GM18907 (cell line): ENCODE measurements around the gene BORCS5.

ENCODE experiments used
- ATAC-seq: cut with Tn5 transposase; IDR thresholded peaks from one replicate; pipeline ENCODE4 v1.9.1; 2021; ENCODE audit warnings: mild to moderate bottlenecking, moderate library complexity; ENCODE audit not compliant: unreplicated experiment

The BORCS5 gene

DNA sequence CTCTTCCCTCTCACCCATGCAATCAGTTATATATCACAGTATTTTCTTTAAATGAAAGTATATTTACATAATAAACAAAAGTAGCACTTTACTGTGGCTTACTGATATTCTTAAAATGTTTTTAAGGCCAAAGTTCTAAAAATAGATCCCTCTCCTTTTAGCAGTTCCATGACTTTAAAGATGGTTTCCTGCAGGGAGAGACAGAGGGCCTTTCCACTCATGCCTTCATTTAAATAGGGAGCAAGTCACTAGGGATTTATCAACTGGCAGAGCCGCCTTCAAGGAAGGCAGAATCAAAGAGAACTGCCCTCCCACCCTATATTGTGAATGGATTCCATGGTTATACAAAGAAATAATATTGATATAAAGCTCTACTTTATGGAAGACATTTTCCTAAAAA is 150.2 kb downstream of the BORCS5 start:
- no peak for ATAC-seq

DNA sequence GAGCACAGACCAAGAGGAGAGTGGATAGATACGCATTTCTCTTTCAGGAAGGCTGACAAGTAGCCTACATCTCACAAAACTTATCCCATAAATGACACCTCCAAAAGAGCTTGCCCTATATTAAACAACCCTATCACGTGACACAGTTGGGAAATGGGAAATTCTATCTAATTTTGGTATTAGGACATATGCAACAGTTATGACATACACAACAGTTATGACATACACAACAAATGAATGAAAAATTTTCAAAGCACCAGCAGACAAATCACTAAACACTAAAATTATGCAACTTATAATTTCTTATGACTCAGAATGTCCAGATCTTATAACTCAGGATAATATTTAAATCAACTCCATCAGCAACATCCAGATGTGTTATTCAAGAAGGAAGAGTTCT is 151.7 kb downstream of the BORCS5 start:
- no peak for ATAC-seq

DNA sequence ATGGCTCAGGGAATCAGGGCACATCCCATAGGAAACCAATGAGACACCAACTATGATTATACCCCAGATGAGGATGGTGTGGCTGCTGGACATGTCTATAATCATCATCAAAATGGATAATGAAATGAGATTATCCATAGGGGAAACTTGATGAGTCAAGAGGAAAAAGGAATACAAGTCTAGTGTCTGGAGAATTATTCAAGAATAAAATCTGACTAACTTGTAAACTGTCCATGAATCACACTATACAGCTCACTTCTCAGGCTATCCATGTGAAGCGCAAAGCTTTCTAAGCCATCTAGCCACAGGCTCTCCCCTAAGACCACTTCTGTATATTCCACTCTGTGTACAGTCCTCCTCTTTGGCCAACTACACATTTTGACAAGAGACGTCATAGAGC is 153.3 kb downstream of the BORCS5 start:
- no peak for ATAC-seq

DNA sequence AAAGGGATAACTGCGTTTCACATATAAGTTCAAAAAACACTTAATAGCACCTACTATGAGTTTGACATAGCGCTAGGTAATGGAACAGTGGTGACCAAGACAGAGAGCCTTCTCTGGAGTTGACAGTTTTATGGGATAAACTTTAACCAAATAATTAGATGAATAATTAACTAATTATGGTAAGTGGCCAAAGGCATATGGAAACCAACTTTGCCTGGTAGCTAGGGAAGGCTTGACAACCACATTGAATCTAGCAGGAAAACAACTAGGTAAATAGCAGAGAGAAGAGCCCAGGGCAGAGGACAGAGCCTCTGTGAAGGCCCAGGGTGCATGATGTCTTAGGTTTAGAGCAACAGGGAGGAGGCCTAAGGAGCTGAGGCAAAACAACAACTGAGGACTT is 153.7 kb downstream of the BORCS5 start:
- ATAC-seq: no peak

DNA sequence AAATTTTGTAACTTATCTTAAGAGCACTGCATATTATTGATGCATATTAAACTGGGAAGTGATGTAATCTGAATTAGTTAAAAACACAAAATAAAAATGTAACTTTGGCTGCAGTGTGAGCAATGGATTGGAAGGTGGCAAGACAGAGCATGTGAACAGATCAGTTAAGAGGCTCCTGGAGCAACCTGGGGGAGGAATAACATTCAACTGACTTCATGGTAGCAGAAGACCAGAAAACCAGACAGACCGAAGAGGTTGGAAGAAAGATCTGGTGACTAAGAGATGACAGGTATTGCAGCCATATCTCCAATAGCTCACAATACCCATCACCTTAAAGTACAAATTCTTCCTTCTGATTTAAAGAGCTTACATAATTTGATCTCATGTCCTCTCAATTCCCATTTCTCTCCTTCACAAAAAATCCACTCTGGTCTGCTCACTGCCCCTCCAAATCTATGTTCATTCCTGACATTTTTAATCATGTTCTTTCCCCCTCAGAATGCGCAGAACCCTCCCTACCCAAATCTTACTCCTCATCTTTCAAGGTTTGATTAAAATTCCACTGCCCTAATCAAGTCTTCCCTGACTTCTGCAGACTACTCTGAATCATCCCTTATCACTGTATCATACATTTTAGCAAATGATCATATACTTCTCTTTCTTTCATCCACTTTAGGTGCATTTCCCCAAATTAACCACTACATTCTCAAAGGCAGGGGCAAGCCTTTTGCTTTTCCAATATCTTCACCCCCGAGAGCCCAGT is 154.3 kb downstream of the BORCS5 start:
- no peak for ATAC-seq

DNA sequence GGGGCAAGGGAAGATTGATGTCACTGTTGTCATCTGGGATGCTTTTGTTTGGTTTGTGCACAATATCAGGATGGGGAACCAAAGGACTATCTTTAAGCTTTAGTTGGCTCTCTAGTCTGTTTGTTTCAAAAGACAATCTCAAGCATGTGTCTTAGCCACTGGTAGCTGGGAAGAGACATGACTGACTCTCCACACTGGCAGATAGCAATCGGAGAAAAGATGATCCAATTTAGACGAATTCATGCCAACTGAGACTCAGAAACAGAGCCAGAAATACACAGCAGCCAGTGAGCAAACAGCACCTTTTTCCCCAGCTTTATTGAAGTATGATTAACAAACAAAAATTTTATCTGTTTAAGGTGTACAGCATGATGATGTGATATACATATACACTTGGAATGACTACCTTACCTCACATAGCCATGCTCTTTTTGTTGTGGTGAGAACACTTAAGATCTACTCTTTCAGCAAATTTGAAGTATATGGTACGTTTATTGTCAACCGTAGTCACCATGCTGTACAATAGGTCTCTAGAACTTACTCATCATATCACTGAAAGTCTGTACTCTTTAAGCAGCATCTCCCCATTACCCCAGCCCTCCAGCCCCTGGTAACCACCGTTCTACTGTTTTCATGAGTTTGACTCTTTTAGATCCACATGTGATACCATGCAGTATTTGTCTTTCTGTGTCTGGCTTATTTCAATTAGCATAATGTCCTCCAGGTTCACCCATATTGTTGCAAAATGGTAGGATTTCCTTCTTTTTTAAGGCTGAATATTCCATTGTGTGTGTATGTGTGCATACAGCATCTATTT is 155.2 kb downstream of the BORCS5 start:
- ATAC-seq: no peak

DNA sequence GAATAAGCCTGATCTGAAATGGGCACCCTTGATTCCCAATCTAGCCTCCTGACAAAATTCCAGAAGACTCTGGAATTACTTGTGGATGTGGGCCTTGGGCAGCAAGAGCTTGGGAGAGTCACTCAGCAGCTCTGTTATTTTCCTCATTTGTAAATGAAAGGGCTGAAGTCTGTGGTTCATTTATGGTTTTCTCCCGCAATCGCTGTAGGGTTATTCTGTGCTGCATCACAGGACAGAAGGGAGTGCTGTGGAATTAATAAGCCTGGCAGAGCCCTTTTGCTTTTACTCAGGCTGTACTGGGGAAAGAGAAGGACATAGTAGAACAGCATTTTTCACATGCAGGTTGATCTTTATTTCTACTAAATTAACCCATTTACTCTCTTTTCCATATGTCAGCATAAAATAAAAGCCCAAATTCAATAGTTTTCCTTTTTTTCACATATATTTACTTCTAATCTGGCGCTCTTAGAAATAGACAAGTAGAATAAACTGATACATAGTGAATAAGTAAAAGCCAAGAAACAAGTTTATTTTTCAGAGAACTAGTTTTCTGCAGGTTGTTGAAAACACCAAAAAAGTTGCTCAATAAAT is 156.6 kb downstream of the BORCS5 start:
- ATAC-seq: no peak

DNA sequence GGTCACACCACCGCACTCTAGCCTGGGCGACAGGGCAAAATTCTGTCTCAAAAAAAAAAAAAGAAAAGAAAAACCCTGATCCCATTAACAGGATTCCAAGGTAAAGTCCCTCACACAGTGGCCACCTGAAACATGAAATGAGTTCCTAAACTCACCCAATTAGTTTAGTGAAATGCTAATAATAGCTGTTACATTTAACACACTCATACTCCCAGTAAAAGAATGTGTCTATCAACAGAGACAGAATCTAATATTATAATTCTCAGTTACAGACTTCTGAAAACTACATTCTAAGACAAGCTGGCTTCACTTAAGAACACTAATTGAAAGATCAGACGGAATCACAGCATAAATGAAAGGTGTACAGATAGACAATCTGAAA is 161.6 kb downstream of the BORCS5 start:
- ATAC-seq: no peak

DNA sequence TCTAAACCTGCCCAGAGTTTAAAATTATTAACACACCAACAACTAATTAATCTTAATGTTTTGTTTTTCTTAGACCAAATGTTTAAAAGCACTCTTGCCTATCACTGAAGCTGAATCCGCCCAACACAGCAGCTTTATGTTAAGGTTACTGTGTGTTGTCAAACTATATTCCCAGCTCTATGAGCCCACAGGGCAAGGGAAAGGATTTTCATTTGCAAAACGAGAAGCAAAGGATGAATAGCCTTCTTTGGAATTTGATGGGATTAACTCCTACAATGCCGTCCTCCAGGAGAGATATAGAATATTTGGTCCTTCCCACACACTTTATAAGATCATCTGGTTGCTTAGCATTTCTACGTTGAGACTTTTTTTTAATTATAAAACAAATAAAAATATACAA is 162.0 kb downstream of the BORCS5 start:
- no peak for ATAC-seq
